ENCODE measurements around the gene GUK1.
"Not testable (repeated sequence)": the region's sequence is repeated elsewhere in the genome, so short reads cannot be mapped to it uniquely, and the experiment has no call there.

Gene GUK1

DNA sequence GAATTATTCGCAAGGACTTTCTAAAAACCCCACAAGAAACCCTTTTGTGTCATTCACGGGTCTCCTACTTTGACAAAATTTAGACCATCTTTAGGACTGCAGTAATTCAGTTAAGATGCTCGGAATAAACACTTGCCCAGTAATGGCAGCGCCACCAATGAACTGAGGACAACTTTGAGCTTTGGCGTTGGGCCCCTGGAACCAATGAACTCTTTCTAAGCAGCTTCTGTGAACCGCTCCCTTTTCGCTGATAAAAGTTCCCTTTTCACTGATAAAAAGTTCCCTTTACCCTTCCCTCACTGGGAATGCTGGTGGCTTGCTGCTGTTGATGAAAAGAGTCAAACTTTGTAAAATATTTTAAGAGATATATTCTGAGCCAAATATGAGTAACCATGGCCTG is 29.5 kb upstream of the GUK1 start:
- Histone ChIP-seq H3K36me3 (peaks cover 14% of the 10 kb centered on the region), H3K27me3 (no peaks in the 10 kb centered on the region), H3K27ac (no peak overlapping the region), H3K9me3 (no peaks in the 10 kb centered on the region), H3K4me3 (ENCODE audit: low read depth in 1 of 2, low read length in 1 of 2) (no peak overlapping the region), H3K4me1 (ENCODE audit: control insufficient read depth in 1 of 2, insufficient read depth in 1 of 2, low read depth in 1 of 2, low read length in 1 of 2) (peaks cover 19 to 21% of the 10 kb centered on the region in 2 experiments)
- no peak for TF ChIP-seq CTCF (IDR thresholded peaks at IDR 0.05)

DNA sequence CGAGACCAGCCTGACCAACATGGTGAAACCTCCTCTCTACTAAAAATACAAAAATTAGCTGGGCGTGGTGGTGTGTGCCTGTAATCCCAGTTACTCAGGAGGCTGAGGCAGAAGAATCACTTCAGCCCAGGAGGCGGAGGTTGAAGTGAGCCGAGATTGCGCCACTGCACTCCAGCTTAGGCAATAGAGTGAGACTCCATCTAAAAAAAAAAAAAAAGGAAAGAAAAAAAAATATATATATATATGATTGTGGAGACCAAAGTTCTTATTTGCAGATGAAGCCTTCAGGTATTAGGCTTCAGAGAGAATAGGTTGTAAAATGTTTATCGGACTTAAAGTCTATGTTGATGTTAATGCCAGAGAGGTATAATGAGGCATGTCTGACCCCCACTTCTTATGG is 28.8 kb upstream of the GUK1 start:
- not testable (repeated sequence) for H3K4me3 ChIP-seq (ENCODE audit: low read depth in 1 of 2, low read length in 1 of 2); H3K36me3 ChIP-seq; H3K9me3 ChIP-seq; H3K27me3 ChIP-seq; H3K27ac ChIP-seq
- peaks cover 19 to 21% of the 10 kb centered on the region in 2 experiments for H3K4me1 ChIP-seq (ENCODE audit: control insufficient read depth in 1 of 2, insufficient read depth in 1 of 2, low read depth in 1 of 2, low read length in 1 of 2)

- TF ChIP-seq CTCF (IDR thresholded peaks at IDR 0.05) = no peak
- no peak overlapping the region for H3K27ac ChIP-seq
- no peaks in the 10 kb centered on the region for H3K9me3 ChIP-seq
- no peak overlapping the region for H3K4me3 ChIP-seq (ENCODE audit: low read depth in 1 of 2, low read length in 1 of 2)
- H3K27me3 ChIP-seq = no peaks in the 10 kb centered on the region
- H3K36me3 ChIP-seq = no peaks in the 10 kb centered on the region
- peaks cover 19 to 21% of the 10 kb centered on the region in 2 experiments for H3K4me1 ChIP-seq (ENCODE audit: control insufficient read depth in 1 of 2, insufficient read depth in 1 of 2, low read depth in 1 of 2, low read length in 1 of 2)
These were observed 27.9 kb upstream of the GUK1 start for GRCh38 chr1:228112167-228112566.

DNA sequence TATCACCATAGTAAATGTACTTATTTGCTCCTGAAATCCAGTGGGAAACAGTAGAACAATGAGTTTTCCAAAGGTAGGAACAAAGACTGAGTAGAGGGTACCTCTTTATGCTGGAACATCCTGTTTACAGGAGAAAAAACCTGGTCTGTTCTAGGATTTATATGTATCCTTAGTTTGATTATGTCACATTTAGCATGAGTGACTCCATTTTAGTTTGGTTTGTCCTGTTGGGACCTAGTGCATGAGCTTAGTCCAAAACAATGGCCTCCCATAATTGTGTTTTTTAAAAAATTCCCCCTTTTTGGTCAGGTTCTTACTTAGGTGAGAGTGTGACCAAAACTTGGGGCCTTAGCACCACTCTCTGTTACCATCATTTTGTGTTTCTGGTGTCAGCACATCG is 27.5 kb upstream of the GUK1 start:
- no peaks in the 10 kb centered on the region for H3K27me3 ChIP-seq
- no peak for TF ChIP-seq CTCF (IDR thresholded peaks at IDR 0.05)

DNA sequence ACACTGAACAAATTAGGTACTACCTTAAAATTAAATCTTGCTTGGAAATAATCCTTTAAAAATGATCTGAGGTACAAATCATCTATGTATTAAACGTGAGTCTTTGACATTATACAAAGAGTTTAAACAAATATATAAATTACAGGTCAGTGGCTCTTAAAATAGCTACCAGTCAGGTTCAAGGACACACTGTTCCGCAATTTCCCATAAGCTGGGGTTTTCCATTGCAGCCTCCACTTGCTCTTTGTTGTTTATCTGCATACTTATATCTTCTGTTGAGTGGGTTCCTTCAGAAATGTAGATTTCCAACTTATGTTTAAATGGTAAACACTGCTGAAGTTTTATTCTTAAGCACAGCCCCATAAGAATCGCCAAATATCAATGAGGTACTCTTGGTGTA is 25.3 kb upstream of the GUK1 start:
- TF ChIP-seq CTCF (IDR thresholded peaks at IDR 0.05) = no peak
- Histone ChIP-seq H3K4me3 (ENCODE audit: low read depth in 1 of 2, low read length in 1 of 2) (no peak overlapping the region), H3K36me3 (no peaks in the 10 kb centered on the region), H3K27me3 (no peaks in the 10 kb centered on the region), H3K9me3 (no peaks in the 10 kb centered on the region), H3K4me1 (ENCODE audit: control insufficient read depth in 1 of 2, insufficient read depth in 1 of 2, low read depth in 1 of 2, low read length in 1 of 2) (peaks cover 3 to 4% of the 10 kb centered on the region in 2 experiments), H3K27ac (no peak overlapping the region)

More for the DNA sequence above, 27.5 kb upstream of the GUK1 start:
- no peak overlapping the region for H3K4me3 ChIP-seq (ENCODE audit: low read depth in 1 of 2, low read length in 1 of 2)
- no peak overlapping the region for H3K27ac ChIP-seq
- peaks cover 19 to 21% of the 10 kb centered on the region in 2 experiments for H3K4me1 ChIP-seq (ENCODE audit: control insufficient read depth in 1 of 2, insufficient read depth in 1 of 2, low read depth in 1 of 2, low read length in 1 of 2)
- H3K9me3 ChIP-seq = no peaks in the 10 kb centered on the region
- H3K36me3 ChIP-seq = no peaks in the 10 kb centered on the region

- H3K9me3 ChIP-seq = no peaks in the 10 kb centered on the region
- peaks cover 2% of the 10 kb centered on the region for H3K27me3 ChIP-seq
- H3K36me3 ChIP-seq = no peaks in the 10 kb centered on the region
- H3K27ac ChIP-seq = no peak overlapping the region
- no peak overlapping the region for H3K4me3 ChIP-seq (ENCODE audit: low read depth in 1 of 2, low read length in 1 of 2)
- no peak for TF ChIP-seq CTCF (IDR thresholded peaks at IDR 0.05)
- H3K4me1 ChIP-seq (ENCODE audit: control insufficient read depth in 1 of 2, insufficient read depth in 1 of 2, low read depth in 1 of 2, low read length in 1 of 2) = peaks cover 0 to 5% of the 10 kb centered on the region in 2 experiments
These were observed 22.7 kb upstream of the GUK1 start for GRCh38 chr1:228117335-228117734.
